ENCODE data around the gene CCDC47.

Gene CCDC47

GRCh38 chr17:63696381-63696961 lies 76.9 kb downstream of the CCDC47 start:
- peak; percentile 51 for DNase-seq

- DNase-seq: no peak
Observed at GRCh38 chr17:63695889-63696288, 77.5 kb downstream of the CCDC47 start.

All from eye (tissue), 1 donor.